ENCODE data around the gene FLRT2. TPM values are rescaled to one million over a fixed set of nuclear protein-coding genes. Genes with fewer than 3 reads are reported as not detected.

FLRT2 gene
- total and polyA plus RNA-seq, 9 of the 15 experiments (the other 6 are each of a cell fraction or from before 2014, with no cell fraction given) = 0.02 TPM; not detected in 8

DNA sequence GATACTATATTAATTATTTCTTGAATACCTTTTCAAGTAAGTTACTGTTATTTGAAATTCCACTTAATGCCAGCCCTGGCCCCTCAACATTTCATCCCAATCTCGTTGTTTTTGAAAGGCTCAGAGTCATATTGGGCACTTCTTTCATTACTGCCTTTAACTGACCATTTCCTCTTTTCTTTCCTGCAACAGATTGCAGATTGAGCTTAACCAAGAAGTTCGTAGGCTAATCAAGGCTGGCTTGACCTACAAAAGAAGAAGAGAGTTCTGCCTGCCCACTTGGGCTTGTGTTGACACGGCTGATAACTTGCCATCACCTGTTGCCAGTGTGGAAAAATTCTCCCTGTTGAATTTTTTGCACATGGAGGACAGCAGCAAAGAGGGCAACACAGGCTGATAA, 91.0 kb downstream of the FLRT2 start:
- POLR2A ChIA-PET = interaction anchor here (0.7 kb wide), 1 partner anchor 40 kb away, joined by 3 read pairs; no protein-coding TSS in a partner anchor
- no peaks in the 10 kb centered on the region for H3K27me3 ChIP-seq (ENCODE audit: control insufficient read depth in 2 of 2, insufficient read depth in 2 of 2, low read length in 2 of 2)
- FAIRE-seq (no peak), ATAC-seq (no peak), DNase-seq (ENCODE audit: extremely low read depth in 1 of 4, low spot score in 3 of 4) (no peak)
- in situ Hi-C loops (cut with MboI) (no loop called here), intact Hi-C loops (cut with micrococcal nuclease) (no loop called here)
- no peak overlapping the region for H3K9ac ChIP-seq (ENCODE audit: insufficient read depth in 1 of 2, low read depth in 2 of 2, low read length in 2 of 2)
- H3K4me2 ChIP-seq (ENCODE audit: insufficient read depth, low read length) = no peak overlapping the region
- no peaks in the 10 kb centered on the region for H3K36me3 ChIP-seq (ENCODE audit: control insufficient read depth, insufficient read depth, low read length)
- H3K4me1 ChIP-seq (replicated peaks in 1 of 2; ENCODE audit: control insufficient read depth in 2 of 2, insufficient read depth in 2 of 2, low read length in 2 of 2) = no peaks in the 10 kb centered on the region
- H4K20me1 ChIP-seq (replicated peaks; ENCODE audit: control insufficient read depth, insufficient read depth, low read length) = no peaks in the 10 kb centered on the region
- H3K9me1 ChIP-seq (ENCODE audit: control insufficient read depth, insufficient read depth, low read length) = no peaks in the 10 kb centered on the region
- 0% methylated on average over 2 of the region's 3 CpGs for WGBS (ENCODE audit: insufficient coverage, low coverage, missing lambda C conversion rate)
- no peak overlapping the region for H2AFZ ChIP-seq (ENCODE audit: low read depth, low read length)
- BruUV-seq (replicated peaks) = no TSS peak
- H3K79me2 ChIP-seq (ENCODE audit: control insufficient read depth, insufficient read depth, low read length) = no peaks in the 10 kb centered on the region
- CTCF ChIA-PET (ENCODE audit: low intra/inter-chr PET ratio) = no interaction called here
- no peak overlapping the region for H3K27ac ChIP-seq (ENCODE audit: extremely low read depth, low read depth, low read length)
- H3K9me3 ChIP-seq (replicated peaks; ENCODE audit: control insufficient read depth, insufficient read depth, low read depth, low read length) = no peaks in the 10 kb centered on the region
- no peak overlapping the region for H3K4me3 ChIP-seq
- TF ChIP-seq, protein P1, sequence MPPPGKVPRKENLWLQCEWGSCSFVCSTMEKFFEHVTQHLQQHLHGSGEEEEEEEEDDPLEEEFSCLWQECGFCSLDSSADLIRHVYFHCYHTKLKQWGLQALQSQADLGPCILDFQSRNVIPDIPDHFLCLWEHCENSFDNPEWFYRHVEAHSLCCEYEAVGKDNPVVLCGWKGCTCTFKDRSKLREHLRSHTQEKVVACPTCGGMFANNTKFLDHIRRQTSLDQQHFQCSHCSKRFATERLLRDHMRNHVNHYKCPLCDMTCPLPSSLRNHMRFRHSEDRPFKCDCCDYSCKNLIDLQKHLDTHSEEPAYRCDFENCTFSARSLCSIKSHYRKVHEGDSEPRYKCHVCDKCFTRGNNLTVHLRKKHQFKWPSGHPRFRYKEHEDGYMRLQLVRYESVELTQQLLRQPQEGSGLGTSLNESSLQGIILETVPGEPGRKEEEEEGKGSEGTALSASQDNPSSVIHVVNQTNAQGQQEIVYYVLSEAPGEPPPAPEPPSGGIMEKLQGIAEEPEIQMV (tag; conservative IDR thresholded peaks at IDR 0.05; ENCODE audit: low read depth) = no peak
- no peak for TF ChIP-seq PHB2 (IDR thresholded peaks at IDR 0.05; ENCODE audit: low read depth)
- TF ChIP-seq ZBTB34 (CRISPR knock-in tag; IDR thresholded peaks at IDR 0.05) = no peak
- TF ChIP-seq ZBTB8A (IDR thresholded peaks at IDR 0.05; ENCODE audit: partially characterized antibody) = no peak
- TF ChIP-seq SIX5 (IDR thresholded peaks at IDR 0.05; ENCODE audit: borderline replicate concordance in 1 of 2, insufficient read depth in 1 of 2, low read depth in 1 of 2, low read length in 2 of 2) = no peak
- TF ChIP-seq, protein P2, sequence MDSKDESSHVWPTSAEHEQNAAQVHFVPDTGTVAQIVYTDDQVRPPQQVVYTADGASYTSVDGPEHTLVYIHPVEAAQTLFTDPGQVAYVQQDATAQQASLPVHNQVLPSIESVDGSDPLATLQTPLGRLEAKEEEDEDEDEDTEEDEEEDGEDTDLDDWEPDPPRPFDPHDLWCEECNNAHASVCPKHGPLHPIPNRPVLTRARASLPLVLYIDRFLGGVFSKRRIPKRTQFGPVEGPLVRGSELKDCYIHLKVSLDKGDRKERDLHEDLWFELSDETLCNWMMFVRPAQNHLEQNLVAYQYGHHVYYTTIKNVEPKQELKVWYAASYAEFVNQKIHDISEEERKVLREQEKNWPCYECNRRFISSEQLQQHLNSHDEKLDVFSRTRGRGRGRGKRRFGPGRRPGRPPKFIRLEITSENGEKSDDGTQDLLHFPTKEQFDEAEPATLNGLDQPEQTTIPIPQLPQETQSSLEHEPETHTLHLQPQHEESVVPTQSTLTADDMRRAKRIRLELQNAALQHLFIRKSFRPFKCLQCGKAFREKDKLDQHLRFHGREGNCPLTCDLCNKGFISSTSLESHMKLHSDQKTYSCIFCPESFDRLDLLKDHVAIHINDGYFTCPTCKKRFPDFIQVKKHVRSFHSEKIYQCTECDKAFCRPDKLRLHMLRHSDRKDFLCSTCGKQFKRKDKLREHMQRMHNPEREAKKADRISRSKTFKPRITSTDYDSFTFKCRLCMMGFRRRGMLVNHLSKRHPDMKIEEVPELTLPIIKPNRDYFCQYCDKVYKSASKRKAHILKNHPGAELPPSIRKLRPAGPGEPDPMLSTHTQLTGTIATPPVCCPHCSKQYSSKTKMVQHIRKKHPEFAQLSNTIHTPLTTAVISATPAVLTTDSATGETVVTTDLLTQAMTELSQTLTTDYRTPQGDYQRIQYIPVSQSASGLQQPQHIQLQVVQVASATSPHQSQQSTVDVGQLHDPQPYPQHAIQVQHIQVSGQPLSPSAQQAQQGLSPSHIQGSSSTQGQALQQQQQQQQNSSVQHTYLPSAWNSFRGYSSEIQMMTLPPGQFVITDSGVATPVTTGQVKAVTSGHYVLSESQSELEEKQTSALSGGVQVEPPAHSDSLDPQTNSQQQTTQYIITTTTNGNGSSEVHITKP (IDR thresholded peaks at IDR 0.05; ENCODE audit: partially characterized antibody) = no peak
- TF ChIP-seq HSF4 (CRISPR knock-in tag; IDR thresholded peaks at IDR 0.05; ENCODE audit: borderline replicate concordance) = no peak
- no peak for TF ChIP-seq MBD1 (CRISPR knock-in tag; IDR thresholded peaks at IDR 0.05)
- no peak for TF ChIP-seq ZNF263 (CRISPR knock-in tag; IDR thresholded peaks at IDR 0.05; ENCODE audit: borderline replicate concordance)
- no peak for TF ChIP-seq ZNF830 (CRISPR knock-in tag; IDR thresholded peaks at IDR 0.05)
- TF ChIP-seq, protein P3, sequence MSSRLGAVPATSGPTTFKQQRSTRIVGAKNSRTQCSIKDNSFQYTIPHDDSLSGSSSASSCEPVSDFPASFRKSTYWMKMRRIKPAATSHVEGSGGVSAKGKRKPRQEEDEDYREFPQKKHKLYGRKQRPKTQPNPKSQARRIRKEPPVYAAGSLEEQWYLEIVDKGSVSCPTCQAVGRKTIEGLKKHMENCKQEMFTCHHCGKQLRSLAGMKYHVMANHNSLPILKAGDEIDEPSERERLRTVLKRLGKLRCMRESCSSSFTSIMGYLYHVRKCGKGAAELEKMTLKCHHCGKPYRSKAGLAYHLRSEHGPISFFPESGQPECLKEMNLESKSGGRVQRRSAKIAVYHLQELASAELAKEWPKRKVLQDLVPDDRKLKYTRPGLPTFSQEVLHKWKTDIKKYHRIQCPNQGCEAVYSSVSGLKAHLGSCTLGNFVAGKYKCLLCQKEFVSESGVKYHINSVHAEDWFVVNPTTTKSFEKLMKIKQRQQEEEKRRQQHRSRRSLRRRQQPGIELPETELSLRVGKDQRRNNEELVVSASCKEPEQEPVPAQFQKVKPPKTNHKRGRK (tag; IDR thresholded peaks at IDR 0.05) = no peak
- no peak for TF ChIP-seq HNRNPK (IDR thresholded peaks at IDR 0.05; ENCODE audit: low read depth, low read length, poor library complexity, severe bottlenecking)

Measured in K562 (cell line).